PC-3 (cell line): ENCODE data around the gene RETSAT.

Experiments
- CTCF ChIP-seq: fragments of 300-600 bp; sonication (generic); conservative IDR thresholded peaks from 2 replicates; pipeline ENCODE4 v1.5.1; 2017; ENCODE audit warnings: antibody characterized with exemption, low read depth, mild to moderate bottlenecking, low read length
- EZH2phosphoT487 ChIP-seq: fragments of 300-600 bp; sonication (generic); IDR thresholded peaks from 2 replicates; pipeline ENCODE4 v1.6.1; 2018; ENCODE audit warnings: mild to moderate bottlenecking, antibody characterized with exemption, low read length, borderline replicate concordance

GRCh38 chr2:85367180-85367579, 12.9 kb upstream of the RETSAT start:
- TF ChIP-seq CTCF (no peak), EZH2phosphoT487 (no peak)
